Measurements from ENCODE around the gene PDE9A.
A peak's percentile ranks its signal among the peaks of the same experiment; 100 is the strongest.

The PDE9A gene

GRCh38 chr21:42672699-42673458 is 19.5 kb downstream of the PDE9A start:
- no peak for DNase-seq (ENCODE audit: low spot score)

- no peak for DNase-seq (ENCODE audit: low spot score)
Measured at GRCh38 chr21:42673633-42674328, 20.4 kb downstream of the PDE9A start.

- DNase-seq (ENCODE audit: low spot score) = peak; percentile 86
Measured at GRCh38 chr21:42674351-42674940, 21.0 kb downstream of the PDE9A start.

DNA sequence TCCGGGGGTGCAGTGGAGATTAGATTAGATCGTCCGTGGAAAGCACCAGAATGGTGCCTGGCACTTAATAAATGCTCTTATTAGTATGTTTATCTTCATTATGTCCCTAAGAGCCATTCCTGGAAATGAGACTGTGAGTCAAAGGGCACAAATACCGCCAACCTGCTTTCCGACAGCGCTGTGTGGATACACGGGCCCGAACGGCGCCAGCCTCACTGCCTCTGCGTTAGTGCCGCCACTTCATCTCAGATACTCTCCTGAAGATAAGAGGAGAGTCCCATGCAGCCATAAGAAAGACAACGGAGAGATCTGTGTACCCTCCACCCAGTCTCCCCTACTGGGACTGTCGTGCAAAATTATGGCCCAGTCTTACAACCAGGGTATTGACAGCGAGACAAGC is 22.0 kb downstream of the PDE9A start:
- DNase-seq (ENCODE audit: low spot score) = no peak

DNA sequence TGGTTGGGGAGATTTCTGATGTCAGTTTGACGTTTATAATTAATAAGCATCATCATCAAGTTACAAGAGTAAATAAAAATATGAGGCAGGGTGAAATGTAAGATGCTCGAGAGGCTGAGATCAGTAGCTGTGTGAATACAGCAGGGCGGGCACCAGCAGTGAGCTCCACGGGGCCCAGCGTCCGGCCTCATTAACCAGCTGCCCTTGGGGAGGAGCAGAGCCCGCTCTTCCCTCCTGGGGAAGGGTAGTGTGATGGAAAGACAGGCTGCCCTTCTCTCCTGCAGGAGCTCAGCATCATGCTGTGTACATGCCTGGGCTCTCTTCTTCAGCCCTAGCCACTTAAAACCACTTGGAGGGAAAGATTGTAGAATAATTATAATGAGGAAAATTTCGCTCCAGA is 23.4 kb downstream of the PDE9A start:
- no peak for DNase-seq (ENCODE audit: low spot score)

DNA sequence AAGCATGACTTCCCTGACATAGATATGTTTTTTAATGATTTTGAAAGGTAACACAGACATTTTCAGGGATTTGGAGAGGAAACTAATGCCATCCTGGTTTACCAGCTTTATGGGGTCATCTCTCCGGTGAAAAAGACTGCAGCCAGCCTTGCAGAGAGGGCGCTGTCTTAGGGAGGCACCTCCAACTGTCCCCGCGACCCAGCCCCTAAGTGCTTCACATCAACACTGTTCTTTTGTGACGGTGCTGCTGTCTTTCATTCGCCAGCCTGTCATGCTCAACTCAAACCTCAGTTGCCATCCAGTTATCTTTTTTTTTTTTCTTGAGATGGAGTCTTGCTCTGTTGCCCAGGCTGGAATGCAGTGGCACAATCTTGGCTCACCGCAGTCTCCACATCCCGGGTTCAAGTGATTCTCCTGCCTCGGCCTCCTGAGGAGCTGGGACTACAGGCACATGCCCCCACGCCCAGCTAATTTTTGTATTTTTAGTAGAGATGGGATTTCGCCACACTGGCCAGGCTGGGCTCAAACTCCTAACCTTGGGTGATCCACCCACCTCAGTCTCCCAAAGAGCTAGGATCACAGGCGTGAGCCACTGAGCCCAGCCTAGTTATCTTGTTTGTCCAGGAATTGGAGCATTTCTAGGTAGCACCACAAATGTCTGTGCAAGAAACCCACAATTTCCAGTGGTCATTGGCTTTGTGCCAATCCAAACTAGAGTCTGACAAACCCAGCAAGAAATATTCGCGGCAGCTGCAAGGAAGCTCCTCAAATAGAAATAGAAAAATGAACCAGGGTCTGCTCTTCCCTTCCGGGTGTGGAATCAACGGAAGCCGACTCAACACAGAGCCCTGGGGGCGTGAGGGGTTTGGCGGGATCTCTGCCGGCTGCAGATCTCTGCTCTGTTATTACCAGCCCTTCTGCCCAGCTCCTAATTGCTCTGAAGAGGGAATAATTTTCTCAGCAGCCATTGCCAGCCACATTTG is 24.2 kb downstream of the PDE9A start:
- DNase-seq (ENCODE audit: low spot score) = no peak

DNA sequence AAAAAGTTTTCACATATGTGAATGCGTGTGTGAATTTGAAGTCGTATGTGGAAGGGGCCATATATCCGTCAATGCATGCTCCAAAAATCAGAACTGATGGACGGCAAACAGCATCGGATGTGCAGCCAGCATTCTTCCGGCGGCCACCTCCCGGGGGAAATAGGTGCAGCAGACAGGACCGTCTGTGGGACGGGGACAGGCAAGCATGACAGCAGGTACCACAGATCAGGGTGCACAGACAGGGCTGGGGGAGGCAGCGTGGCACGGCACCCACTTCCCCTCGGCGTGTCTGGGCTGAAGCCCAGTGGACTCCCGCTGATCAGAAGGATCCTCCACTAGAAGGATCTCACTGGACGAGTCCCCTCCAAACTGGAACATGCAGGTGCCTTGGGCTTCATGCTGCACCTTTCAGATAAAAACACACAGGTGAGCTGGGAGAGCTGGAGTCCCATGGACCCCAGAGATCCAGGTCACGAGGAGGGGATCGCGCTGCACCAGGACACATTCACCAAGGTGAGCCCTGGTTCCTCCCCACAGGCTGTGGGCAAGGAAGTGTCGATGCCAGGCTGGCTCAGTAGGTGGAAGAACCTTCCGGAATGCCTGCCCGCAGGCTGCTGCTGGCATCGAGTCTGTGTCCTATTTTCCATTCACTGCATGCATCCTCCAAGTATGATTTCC is 25.3 kb downstream of the PDE9A start:
- DNase-seq (ENCODE audit: low spot score) = no peak

DNA sequence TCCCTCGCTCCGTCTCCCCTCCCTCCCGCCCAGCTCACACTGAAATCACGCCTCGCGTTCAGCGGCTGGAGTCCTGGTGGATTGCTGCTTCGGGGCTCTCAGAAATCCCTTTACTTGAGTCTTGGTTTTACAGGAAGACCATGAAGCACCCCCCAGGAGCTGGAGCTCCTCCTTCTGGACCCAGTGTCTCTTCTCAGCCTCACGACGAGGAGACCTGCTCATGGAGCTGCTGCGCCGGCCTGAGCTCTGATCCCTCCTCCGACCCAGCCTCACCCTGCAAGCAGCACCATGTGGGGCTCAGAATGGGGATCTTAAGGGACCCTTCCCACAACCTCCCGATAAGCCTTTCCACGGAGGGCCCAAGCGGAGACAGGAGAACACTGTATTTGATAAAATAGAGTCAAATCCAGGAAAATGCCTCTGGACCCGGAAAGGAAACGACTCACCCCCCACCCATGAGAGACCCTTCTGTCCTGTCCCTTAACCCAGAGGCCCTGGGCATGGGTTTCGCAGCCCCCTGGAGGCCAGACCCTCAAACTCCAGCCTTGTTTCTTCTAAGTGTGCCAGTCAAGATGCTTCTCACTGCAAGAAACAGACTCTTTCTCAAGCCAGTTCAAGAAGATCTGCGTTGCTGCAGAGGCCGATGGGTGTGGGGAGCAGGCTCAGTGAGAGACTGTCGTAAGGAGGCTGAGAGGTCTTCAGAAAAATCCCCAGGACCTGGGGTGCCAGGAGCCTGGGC is 26.1 kb downstream of the PDE9A start:
- DNase-seq (ENCODE audit: low spot score) = no peak

- no peak for DNase-seq (ENCODE audit: low spot score)
Measured at GRCh38 chr21:42680058-42680330, 26.6 kb downstream of the PDE9A start.

DNA sequence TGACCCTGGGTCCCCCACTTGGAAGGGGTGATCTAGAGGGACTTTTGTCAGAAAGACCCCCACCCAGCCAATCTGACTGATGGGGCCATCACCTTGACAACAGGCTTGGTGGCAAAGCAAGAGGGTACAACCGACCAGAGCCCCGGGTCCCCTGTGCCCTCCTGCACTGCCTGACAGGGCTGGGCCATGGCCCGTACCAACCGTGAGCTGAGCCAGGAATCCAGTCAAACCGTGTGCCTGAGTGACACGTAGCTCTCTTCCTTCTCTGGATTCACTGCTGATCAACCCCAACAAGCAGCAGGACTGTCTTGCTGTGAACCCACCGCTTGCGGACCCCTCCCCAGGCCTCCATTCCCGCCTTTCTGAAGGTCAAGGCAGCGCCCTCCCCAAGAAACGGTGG is 27.0 kb downstream of the PDE9A start:
- no peak for DNase-seq (ENCODE audit: low spot score)

DNA sequence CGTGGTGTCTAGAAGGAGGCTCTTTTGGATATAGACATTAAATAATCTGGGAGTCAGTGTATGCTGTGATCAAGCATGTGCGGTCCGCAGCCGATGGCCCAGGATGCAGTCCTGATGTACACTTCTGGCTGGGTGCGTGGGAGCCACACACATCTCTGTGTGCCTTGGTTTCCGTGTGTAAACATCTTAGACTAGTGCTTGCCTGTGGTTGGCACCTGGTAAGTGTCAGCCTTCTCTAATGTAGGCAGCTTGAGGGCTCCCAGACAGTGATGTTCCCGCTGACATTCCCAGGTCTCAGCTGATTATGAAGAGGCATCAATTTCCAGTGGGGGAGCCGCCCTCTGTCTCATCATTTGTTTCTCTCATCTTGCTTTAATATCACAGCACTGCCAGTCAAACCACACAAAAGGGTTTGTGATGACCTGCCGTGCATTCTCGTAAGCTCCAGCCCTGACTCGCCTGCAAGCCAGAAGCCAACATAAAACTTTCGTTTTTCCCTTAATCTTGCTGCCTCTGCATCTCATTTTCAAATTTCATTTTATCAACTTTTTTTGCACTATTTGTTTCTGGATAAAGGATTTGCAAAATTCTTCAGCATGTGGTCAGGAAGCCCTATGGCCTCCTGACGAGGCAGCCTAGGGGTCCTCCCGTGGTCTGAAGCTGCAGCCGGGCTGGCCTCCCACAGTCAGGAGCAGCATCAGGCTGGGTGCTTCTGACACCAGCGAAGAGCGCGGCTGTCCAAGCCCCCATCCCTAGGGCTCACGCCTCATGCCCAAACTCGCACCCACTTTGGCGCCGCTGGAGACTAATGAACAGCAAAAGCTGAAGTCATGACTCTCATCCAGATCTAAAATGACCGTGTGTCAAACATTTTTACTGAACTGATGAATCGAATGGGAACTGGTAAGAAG is 28.1 kb downstream of the PDE9A start:
- no peak for DNase-seq (ENCODE audit: low spot score)

- DNase-seq (ENCODE audit: low spot score) = no peak
Measured at GRCh38 chr21:42682661-42683210, 29.3 kb downstream of the PDE9A start.

DNA sequence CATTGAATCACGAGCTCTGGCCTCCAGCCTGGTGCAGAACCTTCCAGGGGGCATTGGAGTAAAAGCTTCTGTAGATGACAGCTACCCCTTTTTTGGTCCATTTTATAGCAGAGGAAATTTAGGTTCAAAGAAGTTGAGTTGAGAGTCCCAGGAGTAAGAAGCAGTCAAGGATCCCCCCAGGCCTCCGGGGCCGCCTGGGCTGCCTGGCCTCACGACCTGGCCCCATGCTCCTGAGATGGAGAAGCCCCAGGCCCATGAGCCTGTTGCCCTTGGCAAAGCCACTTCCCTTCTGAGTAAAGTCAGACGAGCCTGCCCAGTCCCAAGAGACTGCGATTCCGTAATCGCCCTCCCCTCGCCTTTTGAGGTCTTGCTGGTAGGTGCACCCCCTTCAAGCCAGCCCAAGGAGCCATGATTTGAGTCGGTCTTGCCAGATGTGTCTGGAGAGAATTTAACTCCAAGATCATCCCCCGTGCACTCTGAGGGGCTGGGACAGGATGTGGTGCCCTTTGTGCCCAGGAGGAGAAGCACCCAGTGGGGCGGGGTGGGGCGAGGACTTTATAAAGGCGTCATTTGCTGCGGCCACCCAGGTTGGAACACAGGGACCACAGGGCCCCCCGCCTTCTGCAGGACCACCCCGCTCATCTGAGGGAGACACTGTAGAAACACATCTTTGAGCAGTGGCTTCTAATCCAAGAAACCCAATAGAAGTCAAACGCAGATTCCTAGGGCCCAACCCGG is 30.1 kb downstream of the PDE9A start:
- no peak for DNase-seq (ENCODE audit: low spot score)

DNA sequence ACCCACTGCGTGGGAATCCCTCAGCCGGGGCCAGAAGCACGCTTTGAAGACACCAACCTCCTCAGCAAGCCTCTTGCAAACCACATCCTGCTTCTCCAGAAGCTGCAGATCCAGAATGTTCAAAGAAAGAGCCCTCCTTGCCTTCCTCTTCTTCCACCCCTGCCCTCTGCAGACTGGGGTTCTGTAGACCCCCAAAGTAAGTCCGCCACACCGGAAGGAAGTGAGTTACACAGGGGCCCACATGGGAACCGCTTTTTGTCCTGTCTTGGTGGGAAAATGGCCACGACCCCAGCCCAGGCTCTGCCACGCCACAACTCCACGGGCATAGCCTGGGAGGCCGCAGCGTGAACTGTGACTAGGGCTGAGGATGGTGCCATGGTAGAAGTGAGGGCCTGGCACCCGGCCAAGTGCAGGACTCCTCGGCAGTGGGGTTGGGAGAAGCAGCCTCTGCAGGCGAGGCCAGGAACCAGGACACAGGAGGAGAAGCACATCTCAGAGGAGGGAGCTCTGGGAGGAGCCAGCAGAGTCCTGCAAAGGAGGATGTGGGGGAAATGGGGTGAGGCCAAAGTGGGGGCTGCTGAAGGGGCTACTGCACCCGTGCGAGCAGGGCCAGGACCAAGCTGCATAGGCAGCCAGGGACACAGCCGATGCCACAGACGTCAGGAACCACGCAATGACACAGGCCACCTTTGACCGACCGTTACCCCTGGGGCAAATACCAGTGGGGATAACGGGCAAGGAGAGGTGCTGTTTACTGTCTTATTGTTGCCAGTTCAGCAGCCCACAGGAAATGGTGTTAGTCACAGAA is 30.9 kb downstream of the PDE9A start:
- DNase-seq (ENCODE audit: low spot score) = no peak

DNA sequence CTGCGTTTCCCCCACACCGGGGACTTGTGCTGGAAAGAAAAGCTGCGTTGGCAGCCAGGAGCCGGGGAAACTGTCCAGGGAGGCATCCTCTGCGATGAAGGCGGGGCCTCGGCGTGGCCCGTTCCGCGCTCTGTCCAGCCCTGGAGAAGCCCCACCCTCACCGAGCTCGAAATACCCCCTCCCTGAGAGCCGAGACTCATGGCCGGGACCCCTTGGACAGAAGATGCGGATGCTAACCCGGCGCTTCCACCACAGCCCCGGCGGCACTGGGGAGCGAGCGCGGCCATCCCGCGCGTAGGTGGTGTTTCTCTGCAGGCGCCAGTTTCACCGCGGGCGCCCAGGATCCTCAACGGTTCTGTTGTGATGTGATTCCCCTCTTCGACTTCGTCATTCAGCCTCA is 31.6 kb downstream of the PDE9A start:
- no peak for DNase-seq (ENCODE audit: low spot score)

DNA sequence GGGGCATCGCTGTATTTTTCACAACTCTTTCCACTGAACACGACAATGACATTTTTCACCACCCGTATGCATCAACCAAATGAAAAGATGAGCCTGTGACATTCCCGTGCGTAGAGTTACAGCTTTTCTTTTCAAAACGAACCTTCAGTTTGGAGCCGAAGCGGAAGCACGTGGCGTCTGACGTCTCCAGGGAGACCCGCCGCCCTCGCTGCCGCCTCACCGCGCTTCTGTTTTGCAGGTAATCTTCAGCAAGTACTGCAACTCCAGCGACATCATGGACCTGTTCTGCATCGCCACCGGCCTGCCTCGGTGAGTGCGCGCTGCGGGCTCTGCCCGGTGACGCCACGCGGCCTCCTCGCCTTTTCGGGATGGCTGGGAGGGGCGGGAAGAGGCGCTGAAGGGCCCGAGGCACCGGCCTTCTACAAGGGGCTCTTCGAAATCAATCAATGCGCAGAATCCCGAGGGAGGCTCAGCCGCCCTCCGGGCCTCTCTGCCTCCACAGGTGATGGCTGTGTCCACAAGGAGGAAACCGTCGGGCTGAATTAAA is 32.6 kb downstream of the PDE9A start:
- no peak for DNase-seq (ENCODE audit: low spot score)

GRCh38 chr21:42687796-42688195 is 34.4 kb downstream of the PDE9A start:
- no peak for DNase-seq (ENCODE audit: low spot score)

All from iPS-NIHi11 (cell line).